GM20000 (cell line): Measurements from ENCODE around the gene PKD1L1.
A peak's percentile ranks its signal among the peaks of the same experiment; 100 is the strongest.
"Not testable (repeated sequence)": the region's sequence is repeated elsewhere in the genome, so short reads cannot be mapped to it uniquely, and the experiment has no call there.

ENCODE experiments used
- DNase-seq: peaks from one replicate; pipeline ENCODE4 v3.0.0; 2012; ENCODE audit warnings: low spot score
- CTCF ChIP-seq: IDR thresholded peaks from 2 replicates; pipeline ENCODE4 v1.5.1; 2012; ENCODE audit warnings: mild to moderate bottlenecking, control low read depth; ENCODE audit errors: extremely low read depth, missing control alignments

The PKD1L1 gene

GRCh38 chr7:47982610-47983009 is 34.3 kb upstream of the PKD1L1 start:
- DNase-seq, result no peak
- no peak for TF ChIP-seq CTCF

GRCh38 chr7:47980648-47981047 is 32.4 kb upstream of the PKD1L1 start:
- DNase-seq, result not testable (repeated sequence)

- no peak for TF ChIP-seq CTCF
Observed at GRCh38 chr7:47979832-47980181, 31.5 kb upstream of the PKD1L1 start.

GRCh38 chr7:47979145-47979831 is 31.0 kb upstream of the PKD1L1 start, which contains the start of gene HUS1:
Gene HUS1, minus strand, starts transcription at chr7:47979615. Its CDS starts 96 bp downstream, at chr7:47979519.
- DNase-seq, result peak; percentile 93
- TF ChIP-seq CTCF, result no peak

More at GRCh38 chr7:47979832-47980181, 31.5 kb upstream of the PKD1L1 start:
- DNase-seq, result no peak

GRCh38 chr7:47978790-47979144 is 30.5 kb upstream of the PKD1L1 start:
- no peak for TF ChIP-seq CTCF
- DNase-seq, result no peak

- DNase-seq, result no peak
- no peak for TF ChIP-seq CTCF
Observed at GRCh38 chr7:47973739-47974138, 25.5 kb upstream of the PKD1L1 start.

- no peak for DNase-seq
- TF ChIP-seq CTCF, result no peak
Observed at GRCh38 chr7:47970761-47971160, 22.5 kb upstream of the PKD1L1 start.
